Common myeloid progenitor, CD34-positive (primary cell): ENCODE measurements around the gene TRIM13.

Experiments
- CTCF ChIA-PET: fragments of 350-600 bp; sonication (Branson Sonifier 250); formaldehyde crosslinking; loops from one replicate; lab custom pipeline; 2021; ENCODE audit warnings: antibody characterized with exemption; lab: Charles Lee
- POLR2A ChIA-PET: fragments of 350-600 bp; sonication (Branson Sonifier 250); formaldehyde crosslinking; loops from one replicate; lab custom pipeline; 2021; ENCODE audit warnings: antibody characterized with exemption; lab: Charles Lee
- DNase-seq, 3 donors: peaks; one replicate each; pipeline versions ENCODE4 v3.0.0 to v3.0.0-alpha.2; 2013
- H3K27ac ChIP-seq, 2 experiments: 1 replicate in 1 of 2; 2 replicates in 1 of 2; pipeline ENCODE4 v1.7.0; 2013; ENCODE audit warnings: inconsistent platforms in 2 of 2, low read length in 2 of 2, mild to moderate bottlenecking in 2 of 2, low read depth in 1 of 2, moderate library complexity in 1 of 2; ENCODE audit not compliant: severe bottlenecking in 2 of 2, insufficient read depth in 1 of 2, poor library complexity in 1 of 2
- H3K27me3 ChIP-seq, 5 experiments: replicated peaks in 2 of 5; 1 replicate in 3 of 5; 2 replicates in 2 of 5; pipeline versions ENCODE4 v1.6.1 to v1.7.0; 2013; ENCODE audit warnings: low read length in 4 of 5, mild to moderate bottlenecking in 2 of 5, moderate library complexity in 2 of 5, inconsistent platforms in 1 of 5; ENCODE audit not compliant: insufficient read depth in 5 of 5, control insufficient read depth in 4 of 5
- H3K36me3 ChIP-seq, 4 experiments: 1 replicate in 2 of 4; 2 replicates in 2 of 4; pipeline versions ENCODE4 v1.6.1 to v1.7.0; 2013; ENCODE audit warnings: low read length in 3 of 4, control low read depth in 1 of 4, mild to moderate bottlenecking in 1 of 4; ENCODE audit not compliant: control insufficient read depth in 4 of 4, insufficient read depth in 4 of 4
- H3K4me1 ChIP-seq, 4 experiments: 1 replicate in 3 of 4; 2 replicates in 1 of 4; pipeline versions ENCODE4 v1.6.1 to v1.7.1; 2013; ENCODE audit warnings: low read length in 3 of 4, mild to moderate bottlenecking in 3 of 4, control low read depth in 1 of 4, inconsistent platforms in 1 of 4, moderate library complexity in 1 of 4; ENCODE audit not compliant: control insufficient read depth in 4 of 4, insufficient read depth in 4 of 4; ENCODE audit errors: control extremely low read depth in 1 of 4
- H3K4me3 ChIP-seq, 7 experiments: 1 replicate in 4 of 7; 2 replicates in 3 of 7; pipeline versions ENCODE4 v1.5.1 to v1.7.0; 2013; ENCODE audit warnings: mild to moderate bottlenecking in 7 of 7, low read length in 6 of 7, moderate library complexity in 6 of 7, inconsistent platforms in 2 of 7, low read depth in 2 of 7, control low read depth in 1 of 7; ENCODE audit not compliant: insufficient read depth in 4 of 7, control insufficient read depth in 1 of 7; ENCODE audit errors: extremely low read depth in 1 of 7
- H3K9me3 ChIP-seq, 5 experiments: 1 replicate in 4 of 5; 2 replicates in 1 of 5; pipeline versions ENCODE4 v1.6.1 to v1.7.1; 2013; ENCODE audit warnings: low read length in 4 of 5, mild to moderate bottlenecking in 2 of 5, inconsistent platforms in 1 of 5, low read depth in 1 of 5, moderate library complexity in 1 of 5; ENCODE audit not compliant: control insufficient read depth in 4 of 5, insufficient read depth in 2 of 5; ENCODE audit errors: control extremely low read depth in 1 of 5
- WGBS: methylation state at CpG from one replicate; pipeline ENCODE4 v1.1.5; 2013; ENCODE audit not compliant: insufficient coverage; 5-methylcytosine and 5-hydroxymethylcytosine counted together

TRIM13 gene

DNA sequence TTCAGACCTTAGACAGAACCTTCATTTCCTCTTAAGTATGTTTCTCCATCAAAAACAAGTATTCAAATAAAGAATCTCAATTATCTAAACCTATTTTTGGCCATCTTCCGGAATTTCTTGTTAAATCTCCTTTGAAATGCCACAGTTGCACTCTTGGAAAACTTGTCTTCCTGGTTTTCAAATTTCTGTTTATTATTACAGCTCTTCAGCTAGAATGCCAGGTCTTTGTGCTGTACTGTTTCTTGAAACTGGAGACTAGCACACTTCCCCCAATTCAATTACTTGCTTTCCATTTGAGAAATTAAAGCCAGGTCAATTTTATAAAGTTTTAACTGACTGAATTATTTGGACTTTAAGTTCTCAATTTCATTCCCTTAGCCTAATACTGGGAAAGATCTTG lies 28.6 kb downstream of the TRIM13 start:
- H3K36me3 ChIP-seq: peaks cover 10 to 21% (median 13%) of the 10 kb centered on the region in 4 experiments
- POLR2A ChIA-PET: no interaction called here
- no peaks in the 10 kb centered on the region for H3K27me3 ChIP-seq
- no peak for DNase-seq
- no peak overlapping the region for H3K27ac ChIP-seq
- no peaks in the 10 kb centered on the region for H3K4me1 ChIP-seq
- CTCF ChIA-PET: no interaction called here
- no CpG with 5 or more reads among the region's 1 CpG for WGBS
- H3K4me3 ChIP-seq: no peak overlapping the region
- H3K9me3 ChIP-seq: no peaks in the 10 kb centered on the region

DNA sequence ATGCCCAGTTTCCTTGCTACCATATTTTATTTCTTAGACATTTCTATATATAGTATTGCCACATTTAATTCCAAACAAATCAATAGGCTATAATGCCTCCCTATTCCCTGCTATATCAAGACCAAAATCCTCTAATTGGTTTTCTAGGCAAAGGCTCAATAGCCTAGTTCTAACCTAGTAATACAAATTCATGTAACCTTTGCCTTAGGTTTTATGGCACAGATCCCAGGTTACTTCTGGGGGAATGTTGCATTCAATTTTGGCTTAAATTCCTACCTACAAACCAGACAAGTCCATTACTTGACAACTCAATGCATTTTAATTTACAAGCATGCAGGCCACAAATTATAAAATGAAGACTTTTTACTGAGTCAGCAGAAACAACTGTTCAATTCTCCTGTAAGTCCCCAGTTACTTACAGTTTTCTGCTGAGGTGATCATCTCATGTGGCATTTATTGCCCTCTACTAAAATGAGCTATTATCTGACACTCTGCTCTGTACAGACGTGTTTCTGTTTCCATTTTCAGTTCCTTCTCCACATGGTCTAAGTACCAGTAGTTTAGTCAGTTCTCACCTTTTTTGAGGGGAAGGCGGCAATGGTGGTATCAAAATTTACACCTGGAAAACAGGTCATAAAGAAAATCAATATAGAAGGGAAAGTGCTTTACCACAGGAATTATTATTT lies 30.1 kb downstream of the TRIM13 start:
- peaks cover 8 to 18% (median 9%) of the 10 kb centered on the region in 4 experiments for H3K36me3 ChIP-seq
- no peak for DNase-seq
- no peak overlapping the region for H3K27ac ChIP-seq
- no peak overlapping the region for H3K4me3 ChIP-seq
- 83% methylated on average over 1 of the region's 2 CpGs for WGBS
- no peaks in the 10 kb centered on the region for H3K27me3 ChIP-seq
- CTCF ChIA-PET: no interaction called here
- POLR2A ChIA-PET: no interaction called here
- no peaks in the 10 kb centered on the region for H3K4me1 ChIP-seq
- no peaks in the 10 kb centered on the region for H3K9me3 ChIP-seq

DNA sequence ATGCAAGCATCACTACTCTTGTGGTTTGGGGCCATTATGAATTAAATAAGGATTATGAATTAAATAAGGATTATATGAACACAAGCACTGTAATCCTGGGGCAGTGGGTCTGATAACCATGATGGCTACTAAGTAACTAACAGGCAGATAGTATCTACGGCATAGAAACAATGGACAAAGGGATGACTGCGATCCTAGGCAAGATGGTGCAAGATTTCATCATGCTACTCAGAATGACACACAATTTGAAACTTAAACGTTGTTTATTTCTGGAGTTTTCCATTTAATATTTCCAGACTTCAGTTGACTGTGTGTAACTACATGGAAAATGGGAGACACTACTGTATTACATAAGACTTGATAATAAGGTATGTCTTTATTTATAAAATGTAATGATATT lies 33.5 kb downstream of the TRIM13 start:
- DNase-seq: no peak
- Histone ChIP-seq H3K36me3 (peaks cover 0 to 2% (median 0%) of the 10 kb centered on the region in 4 experiments), H3K4me3 (no peak overlapping the region), H3K4me1 (no peaks in the 10 kb centered on the region), H3K27me3 (no peaks in the 10 kb centered on the region), H3K27ac (no peak overlapping the region), H3K9me3 (no peaks in the 10 kb centered on the region)
- CTCF ChIA-PET: interaction anchor here (1.9 kb wide), 1 partner anchor 20 kb away, joined by 5 read pairs; no protein-coding TSS in a partner anchor
- POLR2A ChIA-PET: no interaction called here
- WGBS: 100% methylated on average over 2 of the region's 3 CpGs

DNA sequence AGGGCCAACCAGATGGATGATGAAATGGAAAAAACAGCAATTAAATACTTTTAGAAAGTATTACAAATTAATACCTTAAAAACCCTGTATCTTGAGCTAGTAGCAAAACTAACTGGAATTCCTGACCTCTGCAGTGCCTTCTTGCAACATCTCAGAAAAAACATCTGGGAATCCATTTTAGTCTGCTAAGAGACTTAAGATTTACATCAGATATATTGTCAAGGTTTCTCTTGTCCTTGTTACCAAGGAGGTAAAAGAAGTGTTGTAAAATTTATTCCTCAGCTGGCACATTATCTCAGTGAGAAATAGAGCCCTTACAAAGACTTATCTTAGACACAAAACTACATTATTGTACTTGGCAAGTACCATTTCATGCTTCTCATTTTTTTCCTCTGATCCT lies 36.9 kb downstream of the TRIM13 start:
- POLR2A ChIA-PET: no interaction called here
- no peak overlapping the region for H3K27ac ChIP-seq
- CTCF ChIA-PET: interaction anchor here (1.6 to 2.0 kb wide), 2 partner anchors 9 to 36 kb away, joined by 4 to 11 read pairs; no protein-coding TSS in a partner anchor

DNA sequence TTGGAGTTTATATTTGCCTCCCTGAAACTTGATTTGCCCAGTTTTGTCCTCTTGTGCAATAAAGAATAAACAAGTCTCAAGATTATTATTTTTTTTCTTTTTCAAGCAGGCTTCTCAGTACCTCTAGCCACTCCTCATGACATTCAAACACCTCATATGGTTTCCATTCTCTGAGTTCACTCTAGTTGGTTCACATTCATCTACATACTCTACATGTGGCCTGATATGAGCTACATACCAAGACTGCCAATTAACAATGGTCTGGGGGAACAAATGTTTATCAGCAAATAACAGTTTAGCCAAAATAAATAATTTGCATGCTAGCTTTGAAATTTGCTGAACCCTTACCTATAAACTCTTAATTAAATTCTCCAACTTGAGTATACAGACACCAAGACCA lies 40.9 kb downstream of the TRIM13 start:
- POLR2A ChIA-PET: no interaction called here
- no peaks in the 10 kb centered on the region for H3K9me3 ChIP-seq
- H3K4me3 ChIP-seq: no peak overlapping the region
- H3K27ac ChIP-seq: no peak overlapping the region
- CTCF ChIA-PET: interaction anchor here (0.9 to 1.7 kb wide), 3 partner anchors 11 to 40 kb away, joined by 4 to 6 read pairs (median 4); no protein-coding TSS in a partner anchor
- H3K27me3 ChIP-seq: no peaks in the 10 kb centered on the region
- H3K36me3 ChIP-seq: peaks cover 2 to 18% (median 6%) of the 10 kb centered on the region in 4 experiments
- no peaks in the 10 kb centered on the region for H3K4me1 ChIP-seq
- no peak for DNase-seq

More for the DNA sequence above, 36.9 kb downstream of the TRIM13 start:
- no peaks in the 10 kb centered on the region for H3K27me3 ChIP-seq
- no peak for DNase-seq
- no peaks in the 10 kb centered on the region for H3K9me3 ChIP-seq
- peaks cover 0 to 3% (median 0%) of the 10 kb centered on the region in 4 experiments for H3K36me3 ChIP-seq
- H3K4me1 ChIP-seq: no peaks in the 10 kb centered on the region
- H3K4me3 ChIP-seq: no peak overlapping the region

DNA sequence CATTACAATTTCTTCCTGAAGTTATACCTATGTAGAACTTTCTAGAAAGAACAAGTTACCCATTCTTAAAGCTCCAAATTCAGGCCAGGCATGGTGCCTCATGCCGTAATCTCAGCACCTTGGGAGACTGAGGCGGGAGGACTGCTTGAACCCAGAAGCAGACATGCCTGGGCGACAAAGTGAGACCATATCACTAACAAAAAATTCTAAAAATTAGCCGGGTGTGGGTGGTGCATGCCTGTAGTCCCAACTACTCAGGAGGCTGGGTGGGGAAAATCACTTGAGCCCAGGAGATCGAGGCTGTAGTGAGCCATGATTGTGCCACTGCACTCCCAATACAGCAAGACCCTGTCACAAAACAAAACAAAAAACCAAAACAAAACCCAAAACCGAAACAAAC lies 41.4 kb downstream of the TRIM13 start:
- POLR2A ChIA-PET: interaction anchor here (0.6 kb wide), 1 partner anchor 20 kb away, joined by 4 read pairs; no protein-coding TSS in a partner anchor
- no peaks in the 10 kb centered on the region for H3K4me1 ChIP-seq
- H3K4me3 ChIP-seq: no peak overlapping the region
- no peak for DNase-seq
- CTCF ChIA-PET: interaction anchor here (0.9 to 1.7 kb wide), 3 partner anchors 11 to 40 kb away, joined by 4 to 6 read pairs (median 4); no protein-coding TSS in a partner anchor
- 100% methylated on average over 3 of the region's 6 CpGs for WGBS
- no peak overlapping the region for H3K27ac ChIP-seq
- no peaks in the 10 kb centered on the region for H3K27me3 ChIP-seq
- no peaks in the 10 kb centered on the region for H3K9me3 ChIP-seq
- H3K36me3 ChIP-seq: peaks cover 2 to 21% (median 8%) of the 10 kb centered on the region in 4 experiments

DNA sequence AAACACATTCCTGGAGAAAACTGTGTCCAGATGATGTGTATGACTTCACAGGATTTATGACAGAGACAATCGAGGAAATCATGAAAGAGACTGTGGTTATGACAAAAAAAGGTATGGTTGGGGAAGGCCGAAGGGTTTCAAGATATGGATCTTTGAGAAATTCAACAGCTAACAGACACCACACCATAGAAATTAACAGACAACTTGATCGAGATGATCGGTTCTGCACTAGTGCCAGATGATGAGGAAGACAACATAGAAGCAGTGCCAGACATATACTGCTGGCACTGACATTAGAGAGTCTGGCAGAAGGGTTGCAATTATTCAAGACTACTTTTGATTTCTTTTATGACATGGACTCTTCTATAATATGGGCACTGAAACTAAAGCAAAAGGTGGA lies 55.6 kb downstream of the TRIM13 start:
- Histone ChIP-seq H3K4me1 (no peaks in the 10 kb centered on the region), H3K27ac (no peak overlapping the region), H3K9me3 (peaks cover 0 to 13% (median 0%) of the 10 kb centered on the region in 5 experiments), H3K4me3 (no peak overlapping the region), H3K27me3 (no peaks in the 10 kb centered on the region), H3K36me3 (peaks cover 15 to 51% (median 22%) of the 10 kb centered on the region in 4 experiments)
- WGBS: 100% methylated on average over 2 of the region's 4 CpGs
- POLR2A ChIA-PET: interaction anchor here (1.5 kb wide), 1 partner anchor 56 kb away, joined by 3 read pairs; the partner anchor contains the start of gene TRIM13
- DNase-seq: no peak
- CTCF ChIA-PET: interaction anchor here (1.1 to 1.5 kb wide), 3 partner anchors 9 to 32 kb away, joined by 3 to 4 read pairs (median 3); no protein-coding TSS in a partner anchor
